Panc1 (cell line): ENCODE data around the gene IFIH1. TPM values are rescaled to one million over a fixed set of nuclear protein-coding genes. Genes with fewer than 3 reads are reported as not detected.

Experiments
- ATAC-seq: fragments of 200-7000 bp; cut with Tn5 transposase; 2 replicates; pipeline ENCODE4 v1.9.1; 2020; ENCODE audit warnings: mild to moderate bottlenecking, moderate library complexity
- BruUV-seq: library from RNA; stranded (reverse); fragments of 400-500 nt; replicated peaks from 2 replicates; lab custom pipeline; 2021; lab: Mats Ljungman, UMichigan
- CTCF ChIA-PET: fragments of 300-600 bp; sonication (Branson Sonifier 250); formaldehyde crosslinking; loops from one replicate; lab custom pipeline; 2022; ENCODE audit warnings: antibody characterized with exemption; lab: Charles Lee
- POLR2A ChIA-PET: fragments of 300-600 bp; sonication (Branson Sonifier 250); formaldehyde crosslinking; loops from one replicate; lab custom pipeline; 2022; ENCODE audit warnings: antibody characterized with exemption; lab: Charles Lee
- DNase-seq: peaks from one replicate; pipeline ENCODE4 v3.0.0-alpha.2; 2010; ENCODE audit warnings: low read depth, low spot score
- H3K27ac ChIP-seq: 2 replicates; pipeline ENCODE4 v1.5.1; 2011; ENCODE audit warnings: mild to moderate bottlenecking, low read length, inconsistent platforms
- H3K27me3 ChIP-seq: fragments of 200-500 bp; sonication (Bioruptor generic); 2 replicates; pipeline ENCODE4 v1.6.0; 2014; ENCODE audit warnings: low read length, inconsistent platforms; ENCODE audit not compliant: control insufficient read depth, insufficient read depth
- H3K36me3 ChIP-seq: fragments of 200-500 bp; sonication (Bioruptor generic); 2 replicates; pipeline ENCODE4 v1.5.1; 2014; ENCODE audit warnings: inconsistent platforms, mild to moderate bottlenecking, low read length, moderate library complexity; ENCODE audit not compliant: control insufficient read depth, insufficient read depth
- H3K4me1 ChIP-seq: 2 replicates; pipeline ENCODE4 v1.5.1; 2011; ENCODE audit warnings: inconsistent platforms, mild to moderate bottlenecking, low read length, moderate library complexity; ENCODE audit not compliant: control insufficient read depth, insufficient read depth
- H3K4me3 ChIP-seq, 2 experiments: 2 replicates each; pipeline ENCODE4 v1.5.1; 2011 to 2012; ENCODE audit warnings: low read depth in 2 of 2, low read length in 2 of 2, mild to moderate bottlenecking in 2 of 2, inconsistent platforms in 1 of 2, moderate library complexity in 1 of 2
- H3K9me3 ChIP-seq: fragments of 200-500 bp; sonication (Bioruptor generic); 2 replicates; pipeline ENCODE4 v1.5.1; 2014; ENCODE audit warnings: low read depth, mild to moderate bottlenecking, inconsistent platforms, low read length, moderate library complexity; ENCODE audit not compliant: control insufficient read depth, insufficient read depth
- CTCF ChIP-seq: fragments of 450-650 bp; IDR thresholded peaks from 2 replicates; pipeline ENCODE4 v1.5.1; 2017; ENCODE audit warnings: mild to moderate bottlenecking
- POLR2AphosphoS5 ChIP-seq: IDR thresholded peaks from 2 replicates; pipeline ENCODE4 v1.6.1; 2012; ENCODE audit warnings: mild to moderate bottlenecking, low read depth, low read length, moderate library complexity
- SIN3A ChIP-seq: IDR thresholded peaks from 2 replicates; pipeline ENCODE4 v1.6.1; 2012; ENCODE audit warnings: low read depth, mild to moderate bottlenecking, low read length, moderate library complexity, borderline replicate concordance; ENCODE audit not compliant: insufficient read depth
- TCF7L2 ChIP-seq: IDR thresholded peaks from 2 replicates; pipeline ENCODE4 v1.6.1; 2011; ENCODE audit warnings: mild to moderate bottlenecking, low read depth, low read length, inconsistent platforms
- in situ Hi-C: cut with HindIII; loops from 2 replicates; pipeline ENCODE4 v1.10.0; 2016; ENCODE audit warnings: low sequenced_read_pairs, low pct_unique_long_range_greater_than_20kb
- intact Hi-C: fragments of 100-400 bp; cut with micrococcal nuclease; formaldehyde crosslinking; loops from one replicate; pipeline ENCODE4 v1.10.0; 2022; ENCODE audit not compliant: unreplicated experiment
- total RNA-seq: library from RNA; stranded (reverse); gene quantifications from one replicate; pipeline ENCODE4 v1.2.1, GENCODE V29; 2021; ENCODE audit not compliant: unreplicated experiment
- TF ChIP-seq, protein P1 (sequence below), 2 experiments: IDR thresholded peaks; 2 replicates each; pipeline ENCODE4 v1.6.1; 2011 to 2012; ENCODE audit warnings: low read depth in 2 of 2, control low read depth in 1 of 2, low read length in 1 of 2, mild to moderate bottlenecking in 1 of 2, moderate library complexity in 1 of 2; ENCODE audit not compliant: insufficient read depth in 1 of 2

Gene IFIH1
- total RNA-seq, 1 experiment from 2014 or later = 15.4 TPM

- no TSS peak for BruUV-seq
- Histone ChIP-seq H3K36me3 (no peaks in the 10 kb centered on the region), H3K4me3 (no peak overlapping the region), H3K27ac (no peak overlapping the region), H3K4me1 (no peaks in the 10 kb centered on the region), H3K27me3 (no peaks in the 10 kb centered on the region), H3K9me3 (no peaks in the 10 kb centered on the region)
- in situ Hi-C loops (no loop called here), intact Hi-C loops (no loop called here)
- POLR2A ChIA-PET = interaction anchor here (0.5 kb wide), 1 partner anchor 1533 kb away, joined by 3 read pairs; no protein-coding TSS in a partner anchor
- no peak for TF ChIP-seq POLR2AphosphoS5
- TF ChIP-seq, protein P1, sequence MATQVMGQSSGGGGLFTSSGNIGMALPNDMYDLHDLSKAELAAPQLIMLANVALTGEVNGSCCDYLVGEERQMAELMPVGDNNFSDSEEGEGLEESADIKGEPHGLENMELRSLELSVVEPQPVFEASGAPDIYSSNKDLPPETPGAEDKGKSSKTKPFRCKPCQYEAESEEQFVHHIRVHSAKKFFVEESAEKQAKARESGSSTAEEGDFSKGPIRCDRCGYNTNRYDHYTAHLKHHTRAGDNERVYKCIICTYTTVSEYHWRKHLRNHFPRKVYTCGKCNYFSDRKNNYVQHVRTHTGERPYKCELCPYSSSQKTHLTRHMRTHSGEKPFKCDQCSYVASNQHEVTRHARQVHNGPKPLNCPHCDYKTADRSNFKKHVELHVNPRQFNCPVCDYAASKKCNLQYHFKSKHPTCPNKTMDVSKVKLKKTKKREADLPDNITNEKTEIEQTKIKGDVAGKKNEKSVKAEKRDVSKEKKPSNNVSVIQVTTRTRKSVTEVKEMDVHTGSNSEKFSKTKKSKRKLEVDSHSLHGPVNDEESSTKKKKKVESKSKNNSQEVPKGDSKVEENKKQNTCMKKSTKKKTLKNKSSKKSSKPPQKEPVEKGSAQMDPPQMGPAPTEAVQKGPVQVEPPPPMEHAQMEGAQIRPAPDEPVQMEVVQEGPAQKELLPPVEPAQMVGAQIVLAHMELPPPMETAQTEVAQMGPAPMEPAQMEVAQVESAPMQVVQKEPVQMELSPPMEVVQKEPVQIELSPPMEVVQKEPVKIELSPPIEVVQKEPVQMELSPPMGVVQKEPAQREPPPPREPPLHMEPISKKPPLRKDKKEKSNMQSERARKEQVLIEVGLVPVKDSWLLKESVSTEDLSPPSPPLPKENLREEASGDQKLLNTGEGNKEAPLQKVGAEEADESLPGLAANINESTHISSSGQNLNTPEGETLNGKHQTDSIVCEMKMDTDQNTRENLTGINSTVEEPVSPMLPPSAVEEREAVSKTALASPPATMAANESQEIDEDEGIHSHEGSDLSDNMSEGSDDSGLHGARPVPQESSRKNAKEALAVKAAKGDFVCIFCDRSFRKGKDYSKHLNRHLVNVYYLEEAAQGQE (IDR thresholded peaks at IDR 0.05; ENCODE audit: insufficient read depth in 1 of 2, low read depth in 2 of 2, low read length in 1 of 2) = no peak
- TF ChIP-seq SIN3A = no peak
- no peak for TF ChIP-seq TCF7L2
- TF ChIP-seq CTCF = no peak
- no peak for DNase-seq
- ATAC-seq = no peak
- CTCF ChIA-PET = no interaction called here
These were observed 10.1 kb upstream of the IFIH1 start for GRCh38 chr2:162328424-162329157.

- no peaks in the 10 kb centered on the region for H3K36me3 ChIP-seq
- H3K4me3 ChIP-seq = no peak overlapping the region
- ChIA-PET CTCF (no interaction called here), POLR2A (interaction anchor here (0.5 kb wide), 1 partner anchor 1534 kb away, joined by 3 read pairs; no protein-coding TSS in a partner anchor)
- no peak overlapping the region for H3K27ac ChIP-seq
- DNase-seq = no peak
- in situ Hi-C loops (no loop called here), intact Hi-C loops (no loop called here)
- TF ChIP-seq SIN3A (no peak), POLR2AphosphoS5 (no peak), CTCF (no peak), TCF7L2 (no peak)
- TF ChIP-seq, protein P1 (IDR thresholded peaks at IDR 0.05; ENCODE audit: insufficient read depth in 1 of 2, low read depth in 2 of 2, low read length in 1 of 2) = no peak
- no peaks in the 10 kb centered on the region for H3K4me1 ChIP-seq
- no peaks in the 10 kb centered on the region for H3K27me3 ChIP-seq
- H3K9me3 ChIP-seq = no peaks in the 10 kb centered on the region
- no peak for ATAC-seq
- no TSS peak for BruUV-seq
These were observed 9.3 kb upstream of the IFIH1 start for GRCh38 chr2:162327806-162328205.
